ENCODE data around the gene LRRC23. TPM values are rescaled to one million over a fixed set of nuclear protein-coding genes. Genes with fewer than 3 reads are reported as not detected.

The LRRC23 gene
- total and polyA plus RNA-seq, 2 donors (not counting 1 experiment from before 2014, with no cell fraction given): 5.3 to 14.4 TPM

GRCh38 chr12:6957741-6958608 lies 53.4 kb downstream of the LRRC23 start:
- Histone ChIP-seq H3K9me3 (ENCODE audit: control extremely low read depth in 1 of 3, control insufficient read depth in 2 of 3, insufficient read depth in 1 of 3, low read length in 2 of 3) (no peaks in the 10 kb centered on the region), H3K79me2 (ENCODE audit: control insufficient read depth, insufficient read depth, low read length) (peaks cover 74% of the 10 kb centered on the region), H2AFZ (ENCODE audit: insufficient read depth, low read depth, low read length, poor library complexity, severe bottlenecking) (no peak overlapping the region), H3K27ac (ENCODE audit: low read length in 2 of 2) (peak overlapping the region; percentile 95 to 99), H3K4me3 (ENCODE audit: control extremely low read depth in 1 of 5, extremely low read depth in 1 of 5, insufficient read depth in 1 of 5, low read depth in 2 of 5, low read length in 4 of 5) (peak overlapping the region; percentile 43 to 57 (median 54)), H3K4me1 (ENCODE audit: control insufficient read depth in 2 of 2, insufficient read depth in 2 of 2, low read length in 2 of 2) (peaks cover 90 to 95% of the 10 kb centered on the region in 2 donors), H4K20me1 (ENCODE audit: control insufficient read depth, insufficient read depth, low read length, poor library complexity, severe bottlenecking) (peaks cover 44% of the 10 kb centered on the region), H3K4me2 (replicated peaks; ENCODE audit: low read depth, low read length, poor library complexity, severe bottlenecking) (peak overlapping the region; percentile 92), H3K9ac (ENCODE audit: low read length) (peak overlapping the region; percentile 69), H3K27me3 (replicated peaks in 1 of 4; ENCODE audit: control extremely low read depth in 1 of 4, control insufficient read depth in 3 of 4, insufficient read depth in 4 of 4, low read length in 3 of 4) (no peaks in the 10 kb centered on the region), H3K36me3 (replicated peaks in 1 of 2; ENCODE audit: control extremely low read depth in 1 of 2, control insufficient read depth in 1 of 2, extremely low read depth in 1 of 2, insufficient read depth in 2 of 2, low read length in 1 of 2) (peaks cover 0 to 89% of the 10 kb centered on the region in 2 experiments)
- Mint-ChIP-seq H3K9me3 (ENCODE audit: insufficient read depth) (no peaks in the 10 kb centered on the region), H3K4me3 (peak overlapping the region; percentile 91), H3K27ac (peak overlapping the region; percentile 98), H3K27me3 (no peaks in the 10 kb centered on the region), H3K4me1 (peaks cover 97% of the 10 kb centered on the region)
- 77% methylated on average over 22 of the region's 28 CpGs for WGBS (ENCODE audit: insufficient coverage)
- DNase-seq (peak; percentile 39), ATAC-seq (ENCODE audit: low read depth) (no peak)
- no peak for TF ChIP-seq EZH2 (IDR thresholded peaks at IDR 0.05; ENCODE audit: borderline replicate concordance, insufficient read depth, low read depth, low read length, poor library complexity, severe bottlenecking)
- no peak for TF ChIP-seq CTCF (IDR thresholded peaks at IDR 0.05)
- POLR2A ChIA-PET: interaction anchor here (0.6 to 18.2 kb wide), 7 partner anchors 11 to 657 kb away, joined by 3 to 662 read pairs (median 5); partner anchors contain the start of genes C12orf57, ENO2, PTPN6 and RNU7-1
- CTCF ChIA-PET: interaction anchor here (0.9 to 13.5 kb wide), 7 partner anchors 10 to 205 kb away, joined by 3 to 944 read pairs (median 8); partner anchors contain the start of genes C12orf57, MLF2, PTPN6 and RNU7-1
- intact Hi-C loops (cut with micrococcal nuclease): no loop called here

All from B cell (primary cell).